SK-N-MC (cell line): ENCODE data around the gene GLT8D2.

Experiments used
- DNase-seq: peaks from one replicate; pipeline ENCODE4 v3.0.0-alpha.2; 2011; ENCODE audit warnings: low read depth, low spot score
- H3K27ac ChIP-seq: fragments of 200-600 bp; sonication (generic); 2 replicates; pipeline ENCODE4 v1.5.1; 2016; ENCODE audit warnings: mixed run types
- H3K36me3 ChIP-seq: fragments of 200-600 bp; sonication (generic); 2 replicates; pipeline ENCODE4 v1.6.1; 2017; ENCODE audit warnings: antibody characterized with exemption, low read length, mixed read lengths; ENCODE audit not compliant: insufficient read depth
- H3K4me3 ChIP-seq: fragments of 200-600 bp; sonication (generic); 2 replicates; pipeline ENCODE4 v1.5.1; 2016
- H3K9ac ChIP-seq: fragments of 200-600 bp; sonication (generic); 2 replicates; pipeline ENCODE4 v1.8.0; 2017; ENCODE audit warnings: mixed run types, mixed read lengths; ENCODE audit not compliant: insufficient read length
- H3K9me3 ChIP-seq: fragments of 200-600 bp; sonication (generic); 2 replicates; pipeline ENCODE4 v1.6.1; 2017; ENCODE audit warnings: low read depth, mild to moderate bottlenecking, antibody characterized with exemption, low read length, moderate library complexity, mixed read lengths
- EZH2 ChIP-seq: fragments of 200-600 bp; sonication (generic); IDR thresholded peaks from one replicate; pipeline ENCODE4 v1.6.1; 2017; ENCODE audit warnings: antibody characterized with exemption
- FOXP2 ChIP-seq: optimal IDR thresholded peaks from 2 replicates; pipeline ENCODE3; 2011; ENCODE audit warnings: mild to moderate bottlenecking, moderate library complexity; ENCODE audit not compliant: insufficient read depth; ENCODE audit errors: extremely low read length, control extremely low read depth
- POLR2AphosphoS5 ChIP-seq: IDR thresholded peaks from 2 replicates; pipeline ENCODE4 v1.6.1; 2012; ENCODE audit warnings: mild to moderate bottlenecking, low read depth, low read length, borderline replicate concordance

Gene GLT8D2

GRCh38 chr12:104072099-104072498, 22.1 kb upstream of the GLT8D2 start:
- TF ChIP-seq EZH2 (no peak), POLR2AphosphoS5 (no peak), FOXP2 (no peak)
- Histone ChIP-seq H3K27ac (no peak overlapping the region), H3K9ac (no peak overlapping the region), H3K9me3 (no peaks in the 10 kb centered on the region), H3K36me3 (peaks cover 23% of the 10 kb centered on the region), H3K4me3 (no peak overlapping the region)
- no peak for DNase-seq

- Histone ChIP-seq H3K9me3 (no peaks in the 10 kb centered on the region), H3K4me3 (peak overlapping the region; percentile 91), H3K9ac (peak overlapping the region; percentile 85), H3K36me3 (peaks cover 13% of the 10 kb centered on the region; the same call in 1 of the 2 replicates), H3K27ac (no peak overlapping the region)
- TF ChIP-seq POLR2AphosphoS5 (no peak), FOXP2 (no peak)
- no peak for DNase-seq
These were observed 14.9 kb upstream of the GLT8D2 start for GRCh38 chr12:104064842-104065427.

- peak within 1 kb of the TSS; percentile 85 for H3K9ac ChIP-seq
- peak within 1 kb of the TSS; percentile 91 for H3K4me3 ChIP-seq
- H3K9me3 ChIP-seq = no peaks in the 10 kb centered on the region
- DNase-seq = no peak
- H3K27ac ChIP-seq = no peak within 1 kb of the TSS
- TF ChIP-seq FOXP2 = peak; percentile 77
- peak; percentile 82 for TF ChIP-seq POLR2AphosphoS5
- no peak for TF ChIP-seq EZH2
- peaks cover 13% of the 10 kb centered on the region; the same call in 1 of the 2 replicates for H3K36me3 ChIP-seq
These were observed 14.2 kb upstream of the GLT8D2 start, which contains the start of gene HCFC2 for GRCh38 chr12:104064031-104064841. TSS of gene HCFC2 (plus strand) at chr12:104064531. CDS start at chr12:104064561, 30 bp downstream.

- DNase-seq = no peak
- Histone ChIP-seq H3K36me3 (peaks cover 13% of the 10 kb centered on the region; the same call in 1 of the 2 replicates), H3K4me3 (peak overlapping the region; percentile 91), H3K9me3 (no peaks in the 10 kb centered on the region), H3K27ac (no peak overlapping the region), H3K9ac (peak overlapping the region; percentile 85)
- no peak for TF ChIP-seq FOXP2
- no peak for TF ChIP-seq POLR2AphosphoS5
- no peak for TF ChIP-seq EZH2
These were observed 13.7 kb upstream of the GLT8D2 start for GRCh38 chr12:104063712-104064030.

- Histone ChIP-seq H3K9me3 (no peaks in the 10 kb centered on the region), H3K9ac (no peak overlapping the region), H3K27ac (no peak overlapping the region), H3K4me3 (no peak overlapping the region), H3K36me3 (no peaks in the 10 kb centered on the region)
- TF ChIP-seq POLR2AphosphoS5 = no peak
- TF ChIP-seq EZH2 = no peak
- no peak for DNase-seq
These were observed 10.8 kb upstream of the GLT8D2 start for GRCh38 chr12:104060791-104061190.

- TF ChIP-seq EZH2 = no peak
- TF ChIP-seq FOXP2 = no peak
- no peak for TF ChIP-seq POLR2AphosphoS5
These were observed 10.0 kb upstream of the GLT8D2 start for GRCh38 chr12:104059963-104060362.

GRCh38 chr12:104058802-104059201, 8.8 kb upstream of the GLT8D2 start:
- no peak overlapping the region for H3K4me3 ChIP-seq
- no peak overlapping the region for H3K27ac ChIP-seq
- TF ChIP-seq EZH2 (no peak), FOXP2 (no peak), POLR2AphosphoS5 (no peak)
- no peak for DNase-seq
- H3K9ac ChIP-seq = no peak overlapping the region
- H3K36me3 ChIP-seq = no peaks in the 10 kb centered on the region
- H3K9me3 ChIP-seq = no peaks in the 10 kb centered on the region

More at GRCh38 chr12:104059963-104060362, 10.0 kb upstream of the GLT8D2 start:
- H3K9me3 ChIP-seq = no peaks in the 10 kb centered on the region
- H3K9ac ChIP-seq = no peak overlapping the region
- H3K27ac ChIP-seq = no peak overlapping the region
- H3K4me3 ChIP-seq = no peak overlapping the region
- DNase-seq = no peak
- no peaks in the 10 kb centered on the region for H3K36me3 ChIP-seq

- H3K27ac ChIP-seq = no peak overlapping the region
- no peaks in the 10 kb centered on the region for H3K9me3 ChIP-seq
- no peak overlapping the region for H3K4me3 ChIP-seq
- H3K36me3 ChIP-seq = no peaks in the 10 kb centered on the region
- TF ChIP-seq POLR2AphosphoS5 (no peak), FOXP2 (no peak), EZH2 (no peak)
- DNase-seq = no peak
- H3K9ac ChIP-seq = no peak overlapping the region
These were observed 7.8 kb upstream of the GLT8D2 start for GRCh38 chr12:104057771-104058197.

GRCh38 chr12:104056419-104056972, 6.5 kb upstream of the GLT8D2 start:
- Histone ChIP-seq H3K4me3 (no peak overlapping the region), H3K9me3 (no peaks in the 10 kb centered on the region), H3K27ac (no peak overlapping the region), H3K36me3 (no peaks in the 10 kb centered on the region), H3K9ac (no peak overlapping the region)
- DNase-seq = no peak
- TF ChIP-seq EZH2 = no peak
- TF ChIP-seq FOXP2 = no peak
- no peak for TF ChIP-seq POLR2AphosphoS5
